ENCODE results near the gene CASS4. TPM values are rescaled to one million over a fixed set of nuclear protein-coding genes. Genes with fewer than 3 reads are reported as not detected.
"Not testable (repeated sequence)": the region's sequence is repeated elsewhere in the genome, so short reads cannot be mapped to it uniquely, and the experiment has no call there.

Gene CASS4
- total RNA-seq, 2 experiments from 2014 or later = 3.5 to 3.7 TPM

DNA sequence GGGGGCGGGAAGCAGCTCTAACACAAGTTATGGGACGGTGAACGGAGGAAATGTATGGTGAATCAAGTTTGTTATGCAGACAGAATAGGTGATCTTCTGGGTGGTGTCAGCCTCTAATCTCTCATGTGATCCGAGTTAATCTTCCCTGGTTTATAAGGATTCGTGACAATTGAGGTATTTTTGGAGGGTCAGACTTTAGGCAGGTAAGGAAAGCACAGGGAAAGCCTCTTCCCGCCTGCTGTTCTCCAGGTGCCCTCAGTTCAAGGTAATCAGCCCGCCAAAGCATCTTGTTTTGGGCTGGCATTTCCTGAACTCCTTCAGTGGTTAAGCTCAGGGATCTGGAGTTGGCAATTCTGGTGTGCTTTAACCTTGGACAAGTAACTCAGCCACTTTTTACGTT lies 18.4 kb upstream of the CASS4 start:
- H3K4me1 Mint-ChIP-seq (ENCODE audit: low read depth) = peaks cover 31% of the 10 kb centered on the region
- intact Hi-C loops (cut with micrococcal nuclease) = loop anchor here (5.0 kb wide), 1 partner anchor 74 kb away; the partner anchor contains the start of gene RTF2
- peaks cover 66% of the 10 kb centered on the region for H3K36me3 Mint-ChIP-seq (ENCODE audit: low read depth)
- no peak for ATAC-seq
- no peaks in the 10 kb centered on the region for H3K27me3 Mint-ChIP-seq
- DNase-seq = no peak
- no peak overlapping the region for H3K27ac Mint-ChIP-seq
- ChIA-PET CTCF (interaction anchor here (1.1 to 1.9 kb wide), 4 partner anchors 18 to 956 kb away, joined by 3 to 5 read pairs (median 3); partner anchors contain the start of gene CASS4), POLR2A (interaction anchor here (0.5 to 3.3 kb wide), 4 partner anchors 11 to 642 kb away, joined by 4 to 16 read pairs (median 4); partner anchors contain the start of gene CASS4)
- no peaks in the 10 kb centered on the region for H3K9me3 Mint-ChIP-seq
- TF ChIP-seq, protein P1, sequence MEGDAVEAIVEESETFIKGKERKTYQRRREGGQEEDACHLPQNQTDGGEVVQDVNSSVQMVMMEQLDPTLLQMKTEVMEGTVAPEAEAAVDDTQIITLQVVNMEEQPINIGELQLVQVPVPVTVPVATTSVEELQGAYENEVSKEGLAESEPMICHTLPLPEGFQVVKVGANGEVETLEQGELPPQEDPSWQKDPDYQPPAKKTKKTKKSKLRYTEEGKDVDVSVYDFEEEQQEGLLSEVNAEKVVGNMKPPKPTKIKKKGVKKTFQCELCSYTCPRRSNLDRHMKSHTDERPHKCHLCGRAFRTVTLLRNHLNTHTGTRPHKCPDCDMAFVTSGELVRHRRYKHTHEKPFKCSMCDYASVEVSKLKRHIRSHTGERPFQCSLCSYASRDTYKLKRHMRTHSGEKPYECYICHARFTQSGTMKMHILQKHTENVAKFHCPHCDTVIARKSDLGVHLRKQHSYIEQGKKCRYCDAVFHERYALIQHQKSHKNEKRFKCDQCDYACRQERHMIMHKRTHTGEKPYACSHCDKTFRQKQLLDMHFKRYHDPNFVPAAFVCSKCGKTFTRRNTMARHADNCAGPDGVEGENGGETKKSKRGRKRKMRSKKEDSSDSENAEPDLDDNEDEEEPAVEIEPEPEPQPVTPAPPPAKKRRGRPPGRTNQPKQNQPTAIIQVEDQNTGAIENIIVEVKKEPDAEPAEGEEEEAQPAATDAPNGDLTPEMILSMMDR (IDR thresholded peaks at IDR 0.05) = no peak
- H3K4me3 Mint-ChIP-seq = no peak overlapping the region

- Mint-ChIP-seq H3K27ac (peak overlapping the region; percentile 50), H3K4me1 (ENCODE audit: low read depth) (peaks cover 37% of the 10 kb centered on the region), H3K27me3 (no peaks in the 10 kb centered on the region), H3K36me3 (ENCODE audit: low read depth) (peaks cover 62% of the 10 kb centered on the region), H3K9me3 (no peaks in the 10 kb centered on the region), H3K4me3 (no peak overlapping the region)
- POLR2A ChIA-PET = interaction anchor here (0.6 to 3.3 kb wide), 5 partner anchors 17 to 154 kb away, joined by 3 to 16 read pairs (median 3); partner anchors contain the start of gene CASS4
- CTCF ChIA-PET = interaction anchor here (0.6 to 1.5 kb wide), 6 partner anchors 17 to 155 kb away, joined by 3 to 8 read pairs (median 3); partner anchors contain the start of genes CASS4 and RTF2
- TF ChIP-seq, protein P1 (IDR thresholded peaks at IDR 0.05) = no peak
- no peak for ATAC-seq
- intact Hi-C loops (cut with micrococcal nuclease) = no loop called here
- DNase-seq = no peak
These were observed 16.9 kb upstream of the CASS4 start for GRCh38 chr20:56395166-56395565.

GRCh38 chr20:56400001-56400640 lies 11.9 kb upstream of the CASS4 start:
- TF ChIP-seq, protein P1 (IDR thresholded peaks at IDR 0.05) = peak; percentile 87
- H3K27me3 Mint-ChIP-seq = no peaks in the 10 kb centered on the region
- POLR2A ChIA-PET = interaction anchor here (0.7 kb wide), 1 partner anchor 9 kb away, joined by 3 read pairs; no protein-coding TSS in a partner anchor

DNA sequence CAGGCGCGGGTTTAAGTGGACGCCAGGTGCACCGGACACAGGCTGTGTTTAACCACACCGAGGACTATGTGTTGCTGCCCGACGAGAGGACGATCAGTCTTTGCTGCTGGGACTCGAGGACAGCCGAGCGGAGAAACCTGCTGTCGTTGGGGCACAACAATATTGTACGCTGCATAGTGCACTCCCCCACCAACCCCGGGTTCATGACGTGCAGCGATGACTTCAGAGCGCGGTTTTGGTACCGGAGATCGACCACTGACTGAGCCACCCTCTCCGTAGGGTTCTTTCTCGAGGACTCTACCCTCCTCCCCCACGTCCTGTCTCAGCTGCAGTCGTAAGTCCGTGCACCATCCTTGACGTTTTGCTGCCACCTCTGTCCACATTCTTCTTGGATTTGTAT lies 8.6 kb upstream of the CASS4 start:
- intact Hi-C loops (cut with micrococcal nuclease) = loop anchor here (5.0 kb wide), 1 partner anchor 109 kb away; no protein-coding TSS in a partner anchor
- DNase-seq = no peak
- no peak for ATAC-seq
- Mint-ChIP-seq H3K4me1 (ENCODE audit: low read depth) (peaks cover 30% of the 10 kb centered on the region), H3K4me3 (no peak overlapping the region), H3K36me3 (ENCODE audit: low read depth) (peaks cover 66% of the 10 kb centered on the region), H3K27me3 (no peaks in the 10 kb centered on the region), H3K27ac (no peak overlapping the region), H3K9me3 (no peaks in the 10 kb centered on the region)
- TF ChIP-seq, protein P1 (IDR thresholded peaks at IDR 0.05) = no peak
- POLR2A ChIA-PET = interaction anchor here (0.7 kb wide), 1 partner anchor 12 kb away, joined by 4 read pairs; no protein-coding TSS in a partner anchor
- CTCF ChIA-PET = interaction anchor here (1.0 kb wide), 1 partner anchor 9 kb away, joined by 4 read pairs; the partner anchor contains the start of gene CASS4

More at GRCh38 chr20:56400001-56400640, 11.9 kb upstream of the CASS4 start:
- Mint-ChIP-seq H3K9me3 (no peaks in the 10 kb centered on the region), H3K4me1 (ENCODE audit: low read depth) (peaks cover 30% of the 10 kb centered on the region), H3K4me3 (no peak overlapping the region), H3K36me3 (ENCODE audit: low read depth) (peaks cover 72% of the 10 kb centered on the region), H3K27ac (peak overlapping the region; percentile 30)
- intact Hi-C loops (cut with micrococcal nuclease) = loop anchor here (5.0 kb wide), 1 partner anchor 112 kb away; no protein-coding TSS in a partner anchor
- CTCF ChIA-PET = interaction anchor here (0.6 to 1.6 kb wide), 9 partner anchors 9 to 116 kb away, joined by 3 to 11 read pairs (median 3); partner anchors contain the start of gene CASS4
- ATAC-seq (peak; percentile 68), DNase-seq (peak; percentile 80)

DNA sequence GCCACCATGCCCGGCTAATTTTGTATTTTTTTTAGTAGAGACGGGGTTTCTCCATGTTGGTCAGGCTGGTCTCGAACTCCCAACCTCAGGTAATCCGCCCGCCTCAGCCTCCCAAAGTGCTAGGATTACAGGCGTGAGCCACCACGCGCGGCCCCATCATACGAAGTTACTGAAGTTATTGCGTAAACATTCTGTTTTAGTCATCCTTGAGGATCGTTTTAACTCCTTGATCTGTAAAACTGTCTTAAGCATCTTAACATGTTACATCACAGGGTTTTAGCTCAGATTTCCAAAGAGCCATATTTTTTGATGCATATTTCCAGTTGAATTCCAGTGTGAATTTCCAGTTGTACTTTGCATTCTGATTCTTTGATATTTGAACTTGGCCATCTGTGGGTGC lies 6.7 kb upstream of the CASS4 start:
- CTCF ChIA-PET = interaction anchor here (1.3 to 1.6 kb wide), 2 partner anchors 13 to 22 kb away, joined by 3 to 4 read pairs; partner anchors contain the start of genes AURKA and CSTF1

More for the DNA sequence above, 6.7 kb upstream of the CASS4 start:
- H3K27ac Mint-ChIP-seq; H3K9me3 Mint-ChIP-seq; DNase-seq; intact Hi-C loops (cut with micrococcal nuclease); H3K4me3 Mint-ChIP-seq; ATAC-seq; H3K27me3 Mint-ChIP-seq: not testable (repeated sequence)
- peaks cover 17% of the 10 kb centered on the region for H3K4me1 Mint-ChIP-seq (ENCODE audit: low read depth)
- H3K36me3 Mint-ChIP-seq (ENCODE audit: low read depth) = peaks cover 63% of the 10 kb centered on the region
- POLR2A ChIA-PET = interaction anchor here (0.6 kb wide), 1 partner anchor 12 kb away, joined by 4 read pairs; no protein-coding TSS in a partner anchor
